C1 segment of cervical spinal cord (tissue), 14 donors: ENCODE measurements around the gene PGAP3.

Experiments
- DNase-seq, 14 donors: peaks; one replicate each; lab custom pipeline; 2025; lab: John Stamatoyannopoulos, UW

PGAP3 gene

GRCh38 chr17:39624313-39624712 is 63.5 kb downstream of the PGAP3 start:
- no peak for DNase-seq

GRCh38 chr17:39623356-39623950 is 64.4 kb downstream of the PGAP3 start:
- peak in 13 of 14 donors; percentile 26 to 85 (median 75) for DNase-seq

DNA sequence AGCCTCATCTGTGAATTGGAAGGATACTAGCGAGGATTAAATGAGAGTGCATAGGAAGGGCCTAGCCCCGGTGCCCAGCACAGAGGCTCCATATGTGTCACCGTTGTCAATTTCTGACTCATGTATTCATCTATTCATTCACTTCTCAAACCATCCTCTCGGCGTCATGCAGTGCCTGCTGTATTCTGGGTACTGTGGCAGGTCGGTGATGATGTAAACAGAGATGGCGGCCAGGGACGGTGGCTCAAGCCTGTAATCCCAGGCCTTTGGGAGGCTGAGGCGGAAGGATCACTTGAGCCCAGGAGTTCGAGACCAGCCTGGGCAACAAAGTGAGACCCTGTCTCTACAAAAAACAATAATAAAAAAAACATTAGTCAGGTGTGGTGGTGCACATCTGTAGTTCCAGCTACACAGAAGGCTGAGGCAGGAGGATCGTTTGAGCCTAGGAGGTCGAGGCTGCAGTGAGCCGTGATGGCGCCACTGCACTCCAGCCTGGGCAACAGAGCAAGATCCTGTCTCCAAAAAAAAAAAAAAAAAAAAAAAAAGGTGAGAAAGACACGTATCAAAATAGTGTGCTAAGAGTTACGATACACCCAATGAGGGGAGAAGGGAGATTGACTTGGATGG is 65.4 kb downstream of the PGAP3 start:
- no peak for DNase-seq

GRCh38 chr17:39621523-39622379 is 66.1 kb downstream of the PGAP3 start:
- DNase-seq, result peak; percentile 42 to 88 (median 82)
